Esophagus muscularis mucosa (tissue), 4 donors: Measurements from ENCODE around the gene PKP4. TPM values are rescaled to one million over a fixed set of nuclear protein-coding genes. Genes with fewer than 3 reads are reported as not detected.

Source experiments
- DNase-seq: peaks from one replicate; pipeline ENCODE4 v3.0.0-alpha.2; 2017; ENCODE audit errors: extremely low spot score
- H3K27ac ChIP-seq, 4 donors: fragments of 200-600 bp; sonication (generic); replicated peaks in 1 of 4; 1 replicate in 3 of 4; 2 replicates in 1 of 4; pipeline ENCODE4 v1.5.1; 2016 to 2019; ENCODE audit warnings: mild to moderate bottlenecking in 1 of 4
- H3K27me3 ChIP-seq, 4 donors: fragments of 200-600 bp; sonication (generic); one replicate each; pipeline versions ENCODE4 v1.5.1 to v1.6.0; 2016 to 2019
- H3K36me3 ChIP-seq, 4 donors: fragments of 200-600 bp; sonication (generic); one replicate each; pipeline ENCODE4 v1.5.1; 2016 to 2019
- H3K4me1 ChIP-seq, 4 donors: fragments of 200-600 bp; sonication (generic); one replicate each; pipeline ENCODE4 v1.5.1; 2016 to 2019
- H3K4me3 ChIP-seq, 4 donors: fragments of 200-600 bp; sonication (generic); 1 replicate in 2 of 4; 2 replicates in 2 of 4; pipeline ENCODE4 v1.5.1; 2016 to 2019; ENCODE audit warnings: mild to moderate bottlenecking in 4 of 4, moderate library complexity in 1 of 4
- H3K9me3 ChIP-seq, 4 donors: fragments of 200-600 bp; sonication (generic); 1 replicate in 3 of 4; 2 replicates in 1 of 4; pipeline ENCODE4 v1.5.1; 2016 to 2019
- EP300 ChIP-seq: sonication (generic); formaldehyde crosslinking; IDR thresholded peaks from one replicate; pipeline ENCODE4 v1.6.1; 2017; ENCODE audit warnings: antibody characterized with exemption
- POLR2A ChIP-seq: fragments of 450-650 bp; IDR thresholded peaks from one replicate; pipeline ENCODE4 v1.6.1; 2017; ENCODE audit warnings: antibody characterized with exemption, moderate library complexity, mild to moderate bottlenecking, low read depth
- POLR2AphosphoS5 ChIP-seq, 2 donors: sonication (generic); formaldehyde crosslinking; IDR thresholded peaks; one replicate each; pipeline ENCODE4 v1.6.1; 2017; ENCODE audit warnings: antibody characterized with exemption in 2 of 2
- WGBS: methylation state at CpG from one replicate; pipeline ENCODE4 v1.1.5; 2018; 5-methylcytosine and 5-hydroxymethylcytosine counted together
- intact Hi-C: fragments of 100-400 bp; cut with DNase I; formaldehyde crosslinking; loops from one replicate; pipeline ENCODE4 v1.15.1; 2023
- total RNA-seq, 4 donors: library from RNA; depleted of rRNA; stranded (reverse); fragments of >200 nt; gene quantifications; one replicate each; pipeline versions ENCODE4 v1.1.0 to v1.2.1, GENCODE V29; 2016
- TF ChIP-seq, protein P1 (sequence below), 3 experiments: fragments of 200-600 bp in 2 of 3; fragments of 450-650 bp in 1 of 3; sonication (generic) in 2 of 3; IDR thresholded peaks; one replicate each; pipeline ENCODE4 v1.5.1; 2017 to 2019; ENCODE audit warnings: antibody characterized with exemption in 3 of 3, mild to moderate bottlenecking in 2 of 3, moderate library complexity in 1 of 3

Gene PKP4
- total RNA-seq, 4 donors from 2014 or later, result 79.7 to 131 (median 93.0) TPM

DNA sequence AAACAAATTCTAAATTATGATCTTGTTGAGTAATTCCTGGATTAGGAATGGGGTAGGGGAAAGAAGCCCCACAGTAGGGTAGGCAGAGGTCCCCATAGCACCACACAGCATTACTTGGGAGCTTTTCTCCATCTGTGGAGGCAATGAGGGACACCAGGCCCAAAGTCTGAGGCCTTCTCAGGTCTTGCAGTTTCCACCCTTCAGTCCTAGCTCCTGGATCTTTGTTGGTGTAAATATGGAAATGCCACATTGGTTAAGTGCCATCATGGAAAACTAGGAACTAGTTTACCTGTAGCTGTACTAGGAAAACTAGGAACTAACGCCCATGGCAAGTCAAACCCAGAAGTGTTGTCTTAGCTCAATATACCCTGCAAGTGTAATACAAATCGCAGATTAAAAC, 225.1 kb downstream of the PKP4 start:
- DNase-seq, result peak; percentile 21
- no peaks in the 10 kb centered on the region for H3K27me3 ChIP-seq
- H3K27ac ChIP-seq, result no peak overlapping the region
- H3K9me3 ChIP-seq, result no peaks in the 10 kb centered on the region
- no peak overlapping the region for H3K4me3 ChIP-seq
- intact Hi-C loops, result no loop called here
- TF ChIP-seq EP300 (no peak), POLR2AphosphoS5 (IDR thresholded peaks at IDR 0.05) (no peak), POLR2A (no peak)
- TF ChIP-seq, protein P1, sequence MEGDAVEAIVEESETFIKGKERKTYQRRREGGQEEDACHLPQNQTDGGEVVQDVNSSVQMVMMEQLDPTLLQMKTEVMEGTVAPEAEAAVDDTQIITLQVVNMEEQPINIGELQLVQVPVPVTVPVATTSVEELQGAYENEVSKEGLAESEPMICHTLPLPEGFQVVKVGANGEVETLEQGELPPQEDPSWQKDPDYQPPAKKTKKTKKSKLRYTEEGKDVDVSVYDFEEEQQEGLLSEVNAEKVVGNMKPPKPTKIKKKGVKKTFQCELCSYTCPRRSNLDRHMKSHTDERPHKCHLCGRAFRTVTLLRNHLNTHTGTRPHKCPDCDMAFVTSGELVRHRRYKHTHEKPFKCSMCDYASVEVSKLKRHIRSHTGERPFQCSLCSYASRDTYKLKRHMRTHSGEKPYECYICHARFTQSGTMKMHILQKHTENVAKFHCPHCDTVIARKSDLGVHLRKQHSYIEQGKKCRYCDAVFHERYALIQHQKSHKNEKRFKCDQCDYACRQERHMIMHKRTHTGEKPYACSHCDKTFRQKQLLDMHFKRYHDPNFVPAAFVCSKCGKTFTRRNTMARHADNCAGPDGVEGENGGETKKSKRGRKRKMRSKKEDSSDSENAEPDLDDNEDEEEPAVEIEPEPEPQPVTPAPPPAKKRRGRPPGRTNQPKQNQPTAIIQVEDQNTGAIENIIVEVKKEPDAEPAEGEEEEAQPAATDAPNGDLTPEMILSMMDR (IDR thresholded peaks at IDR 0.05), result no peak
- WGBS, result 78% methylated on average over 2 of the region's 2 CpGs
- H3K4me1 ChIP-seq, result no peaks in the 10 kb centered on the region
- peaks cover 30 to 49% (median 43%) of the 10 kb centered on the region in 4 donors for H3K36me3 ChIP-seq

DNA sequence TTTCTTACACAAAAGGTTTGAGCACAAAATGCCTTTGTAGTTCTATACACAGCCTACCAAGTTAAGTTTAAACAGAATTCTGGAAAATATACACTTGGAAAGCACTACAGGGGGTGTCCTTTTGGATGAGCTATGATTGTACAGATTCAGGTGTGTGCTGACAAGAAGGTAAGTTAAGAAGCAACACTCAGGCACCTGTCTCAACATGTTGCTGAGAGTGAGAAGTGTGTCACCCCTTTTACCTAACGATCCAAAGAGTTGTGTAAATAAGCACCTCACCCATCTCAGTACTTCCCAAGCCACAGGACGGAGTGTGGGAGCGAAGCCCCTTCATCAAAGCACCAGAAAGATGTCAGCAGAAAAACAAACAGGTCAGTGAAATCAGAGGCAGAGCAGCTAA, 228.9 kb downstream of the PKP4 start:
- no peak overlapping the region for H3K27ac ChIP-seq
- 66% methylated on average over 3 of the region's 3 CpGs for whole genome bisulfite sequencing
- intact Hi-C loops, result no loop called here
- DNase-seq, result no peak
- H3K36me3 ChIP-seq, result peaks cover 5 to 13% (median 10%) of the 10 kb centered on the region in 4 donors
- H3K27me3 ChIP-seq, result no peaks in the 10 kb centered on the region
- no peaks in the 10 kb centered on the region for H3K4me1 ChIP-seq
- no peaks in the 10 kb centered on the region for H3K9me3 ChIP-seq
- TF ChIP-seq EP300, result no peak
- no peak for TF ChIP-seq POLR2AphosphoS5 (IDR thresholded peaks at IDR 0.05)
- TF ChIP-seq, protein P1 (IDR thresholded peaks at IDR 0.05), result no peak
- TF ChIP-seq POLR2A, result no peak
- H3K4me3 ChIP-seq, result no peak overlapping the region

DNA sequence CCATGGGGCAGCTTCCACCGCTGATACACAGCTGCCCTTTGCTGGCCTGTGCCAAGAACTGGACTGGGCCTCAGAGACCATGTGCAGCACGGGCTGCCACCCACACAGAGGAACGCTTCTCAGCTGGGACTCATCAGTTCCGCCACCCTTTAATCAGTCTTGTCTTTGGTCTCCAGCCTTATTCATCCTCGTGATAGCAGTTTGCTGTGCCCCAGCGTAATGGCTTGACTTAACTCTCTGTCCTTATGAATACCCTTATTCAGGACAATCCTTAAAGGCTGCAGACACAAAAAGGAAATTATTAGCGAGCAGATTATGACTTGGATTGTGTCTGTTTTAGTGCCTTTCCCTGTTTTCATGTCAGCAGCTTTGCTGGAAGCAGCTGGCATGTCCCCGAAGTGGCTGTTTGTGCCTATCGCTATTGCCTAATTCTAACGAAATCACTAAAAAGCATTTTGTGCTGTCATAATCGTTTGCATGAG, 229.5 kb downstream of the PKP4 start:
- Histone ChIP-seq H3K4me3 (no peak overlapping the region), H3K4me1 (no peaks in the 10 kb centered on the region), H3K27ac (no peak overlapping the region), H3K36me3 (peaks cover 0 to 7% (median 4%) of the 10 kb centered on the region in 4 donors), H3K9me3 (no peaks in the 10 kb centered on the region), H3K27me3 (no peaks in the 10 kb centered on the region)
- no peak for DNase-seq
- no peak for TF ChIP-seq POLR2A
- TF ChIP-seq, protein P1 (IDR thresholded peaks at IDR 0.05), result no peak
- TF ChIP-seq POLR2AphosphoS5 (IDR thresholded peaks at IDR 0.05), result no peak
- TF ChIP-seq EP300, result no peak
- intact Hi-C loops, result no loop called here
- WGBS, result 62% methylated on average over 10 of the region's 11 CpGs

DNA sequence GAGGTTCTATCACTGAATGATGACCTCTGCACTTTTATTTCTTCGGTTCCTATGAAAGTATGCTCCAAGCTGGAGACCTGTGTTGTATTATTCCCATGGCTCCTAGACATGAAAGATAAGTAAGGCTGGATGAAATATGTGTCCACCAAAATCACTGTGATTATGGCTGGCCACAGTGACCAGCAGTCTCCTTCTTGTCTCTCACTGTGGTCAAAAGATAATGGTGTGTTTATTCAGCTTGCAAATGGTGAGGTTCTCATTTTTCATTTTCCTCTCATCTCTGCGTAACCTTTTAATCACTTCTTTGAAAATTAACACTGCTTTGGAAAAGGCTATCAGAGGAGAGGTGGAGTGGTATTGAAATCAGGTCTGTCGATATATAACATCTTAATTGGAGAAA, 230.6 kb downstream of the PKP4 start:
- 94% methylated on average over 3 of the region's 3 CpGs for WGBS
- Histone ChIP-seq H3K9me3 (no peaks in the 10 kb centered on the region), H3K27ac (no peak overlapping the region), H3K4me1 (no peaks in the 10 kb centered on the region), H3K27me3 (no peaks in the 10 kb centered on the region), H3K4me3 (no peak overlapping the region), H3K36me3 (no peaks in the 10 kb centered on the region)
- intact Hi-C loops, result no loop called here
- no peak for DNase-seq
- TF ChIP-seq POLR2A (no peak), POLR2AphosphoS5 (IDR thresholded peaks at IDR 0.05) (no peak), EP300 (no peak)
- TF ChIP-seq, protein P1 (IDR thresholded peaks at IDR 0.05), result no peak

DNA sequence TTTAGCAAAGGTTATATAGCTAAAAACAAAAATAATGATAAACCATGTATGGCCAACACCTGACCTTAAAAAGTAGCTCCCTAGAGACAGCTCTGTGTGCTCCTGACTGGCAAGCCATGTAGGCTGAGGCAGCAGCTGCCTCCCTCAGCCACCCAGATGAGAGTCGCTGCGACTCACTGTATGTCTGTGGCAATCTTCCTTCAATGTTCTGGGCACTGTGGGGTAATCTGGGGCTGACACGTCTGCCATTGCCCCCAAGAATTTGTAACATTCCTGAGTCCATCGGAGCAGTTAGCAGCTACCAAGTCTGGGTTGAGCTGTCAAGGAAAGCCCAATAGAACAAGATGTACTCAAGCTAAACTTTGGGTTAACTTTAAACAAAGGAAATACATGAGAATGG, 232.0 kb downstream of the PKP4 start:
- TF ChIP-seq POLR2AphosphoS5 (IDR thresholded peaks at IDR 0.05), result no peak
- H3K4me1 ChIP-seq, result no peaks in the 10 kb centered on the region
- DNase-seq, result peak; percentile 45
- H3K36me3 ChIP-seq, result no peaks in the 10 kb centered on the region
- intact Hi-C loops, result no loop called here
- H3K27ac ChIP-seq, result no peak overlapping the region
- no peaks in the 10 kb centered on the region for H3K27me3 ChIP-seq
- 79% methylated on average over 4 of the region's 4 CpGs for WGBS
- H3K4me3 ChIP-seq, result no peak overlapping the region
- H3K9me3 ChIP-seq, result no peaks in the 10 kb centered on the region
